Measurements from ENCODE around the gene NANOS1. TPM values are rescaled to one million over a fixed set of nuclear protein-coding genes. Genes with fewer than 3 reads are reported as not detected.

Gene NANOS1
- total and polyA plus RNA-seq, 9 of the 15 experiments (the other 6 are each of a cell fraction or from before 2014, with no cell fraction given): 0.14 to 1.6 (median 0.83) TPM; not detected in 1

DNA sequence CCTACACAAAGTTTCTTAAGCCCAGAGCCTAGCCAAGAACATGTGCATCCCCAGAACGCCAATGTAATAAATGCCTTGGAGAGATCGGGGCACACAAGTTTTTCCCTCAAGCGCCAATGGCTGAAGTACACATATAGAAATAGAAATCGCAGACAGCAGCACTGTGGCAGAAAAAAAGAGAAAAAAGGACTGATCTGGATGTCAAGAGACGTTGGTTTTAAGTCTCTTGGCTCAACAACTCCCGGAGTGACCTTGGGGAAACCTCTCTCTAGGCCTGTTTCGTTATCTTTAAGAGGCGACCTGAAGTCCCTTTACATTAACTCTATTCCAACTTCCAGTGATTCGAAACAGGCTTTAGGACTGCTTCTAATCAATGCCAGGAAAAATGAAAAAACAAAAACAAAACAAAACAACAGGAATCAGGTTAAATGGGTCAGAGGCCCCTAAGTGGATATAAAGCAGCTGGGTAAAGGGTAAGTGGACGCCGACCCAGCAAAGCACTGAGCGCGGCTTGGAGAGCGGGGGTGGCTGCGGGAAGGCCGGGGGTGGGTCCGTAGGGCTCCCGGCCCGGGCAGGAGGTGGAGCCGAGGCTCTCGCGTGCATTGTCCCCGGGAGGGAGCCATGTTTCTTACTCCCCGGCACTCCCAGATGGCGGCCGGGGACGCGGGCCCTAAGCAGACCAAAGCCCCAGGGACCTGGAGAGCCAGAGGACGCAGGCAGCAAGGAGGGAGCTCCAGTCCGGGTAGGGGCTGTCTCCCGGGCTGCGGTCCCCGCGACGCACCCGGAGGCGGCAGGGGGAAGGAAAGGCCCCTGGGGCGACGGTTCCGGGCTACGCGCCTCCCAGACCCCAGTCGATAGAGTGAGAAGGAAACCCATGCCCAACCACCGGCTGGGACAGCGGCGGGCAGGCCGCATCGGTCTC is 50.3 kb downstream of the NANOS1 start (continued):
- TF ChIP-seq KLF1 (tag; IDR thresholded peaks at IDR 0.05) (no peak), RAD21 (CRISPR knock-in tag; conservative IDR thresholded peaks at IDR 0.05 in 1 of 2, IDR thresholded peaks at IDR 0.05 in 1 of 2) (no peak), MCM5 (IDR thresholded peaks at IDR 0.05; ENCODE audit: low read depth) (no peak), CCNT2 (IDR thresholded peaks at IDR 0.05; ENCODE audit: borderline replicate concordance, extremely low read depth, insufficient read length, low read depth, low read length) (no peak), ARID1B (IDR thresholded peaks at IDR 0.05) (peak; percentile 47), TAF9B (IDR thresholded peaks at IDR 0.05; ENCODE audit: partially characterized antibody) (peak; percentile 26), ZBTB7A (IDR thresholded peaks at IDR 0.05; ENCODE audit: borderline replicate concordance, control insufficient read depth, low read depth, low read length) (peak; percentile 45; the same call in 1 of the 2 replicates), POLR2A (conservative IDR thresholded peaks at IDR 0.05) (no peak; the same call in 1 of the 2 replicates), ELF1 (tag; IDR thresholded peaks at IDR 0.05) (no peak), SPI1 (IDR thresholded peaks at IDR 0.05; ENCODE audit: borderline replicate concordance, low read depth, low read length) (no peak), ZNF239 (CRISPR knock-in tag; IDR thresholded peaks at IDR 0.05) (no peak)
- TF ChIP-seq, protein P1, sequence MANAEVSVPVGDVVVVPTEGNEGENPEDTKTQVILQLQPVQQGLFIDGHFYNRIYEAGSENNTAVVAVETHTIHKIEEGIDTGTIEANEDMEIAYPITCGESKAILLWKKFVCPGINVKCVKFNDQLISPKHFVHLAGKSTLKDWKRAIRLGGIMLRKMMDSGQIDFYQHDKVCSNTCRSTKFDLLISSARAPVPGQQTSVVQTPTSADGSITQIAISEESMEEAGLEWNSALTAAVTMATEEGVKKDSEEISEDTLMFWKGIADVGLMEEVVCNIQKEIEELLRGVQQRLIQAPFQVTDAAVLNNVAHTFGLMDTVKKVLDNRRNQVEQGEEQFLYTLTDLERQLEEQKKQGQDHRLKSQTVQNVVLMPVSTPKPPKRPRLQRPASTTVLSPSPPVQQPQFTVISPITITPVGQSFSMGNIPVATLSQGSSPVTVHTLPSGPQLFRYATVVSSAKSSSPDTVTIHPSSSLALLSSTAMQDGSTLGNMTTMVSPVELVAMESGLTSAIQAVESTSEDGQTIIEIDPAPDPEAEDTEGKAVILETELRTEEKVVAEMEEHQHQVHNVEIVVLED (CRISPR knock-in tag; IDR thresholded peaks at IDR 0.05): no peak
- TF ChIP-seq, protein P2, sequence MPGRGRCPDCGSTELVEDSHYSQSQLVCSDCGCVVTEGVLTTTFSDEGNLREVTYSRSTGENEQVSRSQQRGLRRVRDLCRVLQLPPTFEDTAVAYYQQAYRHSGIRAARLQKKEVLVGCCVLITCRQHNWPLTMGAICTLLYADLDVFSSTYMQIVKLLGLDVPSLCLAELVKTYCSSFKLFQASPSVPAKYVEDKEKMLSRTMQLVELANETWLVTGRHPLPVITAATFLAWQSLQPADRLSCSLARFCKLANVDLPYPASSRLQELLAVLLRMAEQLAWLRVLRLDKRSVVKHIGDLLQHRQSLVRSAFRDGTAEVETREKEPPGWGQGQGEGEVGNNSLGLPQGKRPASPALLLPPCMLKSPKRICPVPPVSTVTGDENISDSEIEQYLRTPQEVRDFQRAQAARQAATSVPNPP (IDR thresholded peaks at IDR 0.05; ENCODE audit: borderline replicate concordance, insufficient read depth, insufficient read length): no peak
- TF ChIP-seq, protein P3, sequence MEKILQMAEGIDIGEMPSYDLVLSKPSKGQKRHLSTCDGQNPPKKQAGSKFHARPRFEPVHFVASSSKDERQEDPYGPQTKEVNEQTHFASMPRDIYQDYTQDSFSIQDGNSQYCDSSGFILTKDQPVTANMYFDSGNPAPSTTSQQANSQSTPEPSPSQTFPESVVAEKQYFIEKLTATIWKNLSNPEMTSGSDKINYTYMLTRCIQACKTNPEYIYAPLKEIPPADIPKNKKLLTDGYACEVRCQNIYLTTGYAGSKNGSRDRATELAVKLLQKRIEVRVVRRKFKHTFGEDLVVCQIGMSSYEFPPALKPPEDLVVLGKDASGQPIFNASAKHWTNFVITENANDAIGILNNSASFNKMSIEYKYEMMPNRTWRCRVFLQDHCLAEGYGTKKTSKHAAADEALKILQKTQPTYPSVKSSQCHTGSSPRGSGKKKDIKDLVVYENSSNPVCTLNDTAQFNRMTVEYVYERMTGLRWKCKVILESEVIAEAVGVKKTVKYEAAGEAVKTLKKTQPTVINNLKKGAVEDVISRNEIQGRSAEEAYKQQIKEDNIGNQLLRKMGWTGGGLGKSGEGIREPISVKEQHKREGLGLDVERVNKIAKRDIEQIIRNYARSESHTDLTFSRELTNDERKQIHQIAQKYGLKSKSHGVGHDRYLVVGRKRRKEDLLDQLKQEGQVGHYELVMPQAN (IDR thresholded peaks at IDR 0.05; ENCODE audit: borderline replicate concordance): peak; percentile 49; the same call in 1 of the 2 replicates
- TF ChIP-seq, protein P4, sequence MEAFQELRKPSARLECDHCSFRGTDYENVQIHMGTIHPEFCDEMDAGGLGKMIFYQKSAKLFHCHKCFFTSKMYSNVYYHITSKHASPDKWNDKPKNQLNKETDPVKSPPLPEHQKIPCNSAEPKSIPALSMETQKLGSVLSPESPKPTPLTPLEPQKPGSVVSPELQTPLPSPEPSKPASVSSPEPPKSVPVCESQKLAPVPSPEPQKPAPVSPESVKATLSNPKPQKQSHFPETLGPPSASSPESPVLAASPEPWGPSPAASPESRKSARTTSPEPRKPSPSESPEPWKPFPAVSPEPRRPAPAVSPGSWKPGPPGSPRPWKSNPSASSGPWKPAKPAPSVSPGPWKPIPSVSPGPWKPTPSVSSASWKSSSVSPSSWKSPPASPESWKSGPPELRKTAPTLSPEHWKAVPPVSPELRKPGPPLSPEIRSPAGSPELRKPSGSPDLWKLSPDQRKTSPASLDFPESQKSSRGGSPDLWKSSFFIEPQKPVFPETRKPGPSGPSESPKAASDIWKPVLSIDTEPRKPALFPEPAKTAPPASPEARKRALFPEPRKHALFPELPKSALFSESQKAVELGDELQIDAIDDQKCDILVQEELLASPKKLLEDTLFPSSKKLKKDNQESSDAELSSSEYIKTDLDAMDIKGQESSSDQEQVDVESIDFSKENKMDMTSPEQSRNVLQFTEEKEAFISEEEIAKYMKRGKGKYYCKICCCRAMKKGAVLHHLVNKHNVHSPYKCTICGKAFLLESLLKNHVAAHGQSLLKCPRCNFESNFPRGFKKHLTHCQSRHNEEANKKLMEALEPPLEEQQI (IDR thresholded peaks at IDR 0.05): no peak
- TF ChIP-seq, protein P5, sequence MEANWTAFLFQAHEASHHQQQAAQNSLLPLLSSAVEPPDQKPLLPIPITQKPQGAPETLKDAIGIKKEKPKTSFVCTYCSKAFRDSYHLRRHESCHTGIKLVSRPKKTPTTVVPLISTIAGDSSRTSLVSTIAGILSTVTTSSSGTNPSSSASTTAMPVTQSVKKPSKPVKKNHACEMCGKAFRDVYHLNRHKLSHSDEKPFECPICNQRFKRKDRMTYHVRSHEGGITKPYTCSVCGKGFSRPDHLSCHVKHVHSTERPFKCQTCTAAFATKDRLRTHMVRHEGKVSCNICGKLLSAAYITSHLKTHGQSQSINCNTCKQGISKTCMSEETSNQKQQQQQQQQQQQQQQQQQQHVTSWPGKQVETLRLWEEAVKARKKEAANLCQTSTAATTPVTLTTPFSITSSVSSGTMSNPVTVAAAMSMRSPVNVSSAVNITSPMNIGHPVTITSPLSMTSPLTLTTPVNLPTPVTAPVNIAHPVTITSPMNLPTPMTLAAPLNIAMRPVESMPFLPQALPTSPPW (CRISPR knock-in tag; IDR thresholded peaks at IDR 0.05): peak; percentile 10; the same call in 1 of the 2 replicates
